Measurements from ENCODE around the gene CDYL. TPM values are rescaled to one million over a fixed set of nuclear protein-coding genes. Genes with fewer than 3 reads are reported as not detected.

The CDYL gene
- total RNA-seq, 1 donor from 2014 or later: 53.5 TPM

- no peaks in the 10 kb centered on the region for H3K36me3 ChIP-seq
- no peak overlapping the region for H3K9ac ChIP-seq
- no peak for DNase-seq (ENCODE audit: low spot score)
- peaks cover 21% of the 10 kb centered on the region for H3K4me1 ChIP-seq
- Mint-ChIP-seq H3K9me3 (peaks cover 62% of the 10 kb centered on the region), H3K36me3 (peaks cover 53% of the 10 kb centered on the region), H3K4me3 (no peak overlapping the region), H3K27ac (no peak overlapping the region), H3K4me1 (peaks cover 9% of the 10 kb centered on the region), H3K27me3 (ENCODE audit: insufficient read depth, low read depth) (no peaks in the 10 kb centered on the region)
- no peak overlapping the region for H3K4me3 ChIP-seq
- peaks cover 19% of the 10 kb centered on the region for H3F3A ChIP-seq (ENCODE audit: low read depth)
- peaks cover 88% of the 10 kb centered on the region for H4K20me1 ChIP-seq (ENCODE audit: low read depth)
- no peaks in the 10 kb centered on the region for H3K9me3 ChIP-seq (ENCODE audit: low read depth)
- no peak for TF ChIP-seq EZH2 (IDR thresholded peaks at IDR 0.05)
- no peak for TF ChIP-seq EZH2phosphoT487 (IDR thresholded peaks at IDR 0.05)
- TF ChIP-seq, protein P1, sequence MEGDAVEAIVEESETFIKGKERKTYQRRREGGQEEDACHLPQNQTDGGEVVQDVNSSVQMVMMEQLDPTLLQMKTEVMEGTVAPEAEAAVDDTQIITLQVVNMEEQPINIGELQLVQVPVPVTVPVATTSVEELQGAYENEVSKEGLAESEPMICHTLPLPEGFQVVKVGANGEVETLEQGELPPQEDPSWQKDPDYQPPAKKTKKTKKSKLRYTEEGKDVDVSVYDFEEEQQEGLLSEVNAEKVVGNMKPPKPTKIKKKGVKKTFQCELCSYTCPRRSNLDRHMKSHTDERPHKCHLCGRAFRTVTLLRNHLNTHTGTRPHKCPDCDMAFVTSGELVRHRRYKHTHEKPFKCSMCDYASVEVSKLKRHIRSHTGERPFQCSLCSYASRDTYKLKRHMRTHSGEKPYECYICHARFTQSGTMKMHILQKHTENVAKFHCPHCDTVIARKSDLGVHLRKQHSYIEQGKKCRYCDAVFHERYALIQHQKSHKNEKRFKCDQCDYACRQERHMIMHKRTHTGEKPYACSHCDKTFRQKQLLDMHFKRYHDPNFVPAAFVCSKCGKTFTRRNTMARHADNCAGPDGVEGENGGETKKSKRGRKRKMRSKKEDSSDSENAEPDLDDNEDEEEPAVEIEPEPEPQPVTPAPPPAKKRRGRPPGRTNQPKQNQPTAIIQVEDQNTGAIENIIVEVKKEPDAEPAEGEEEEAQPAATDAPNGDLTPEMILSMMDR (IDR thresholded peaks at IDR 0.05): no peak
- peaks cover 98% of the 10 kb centered on the region for H3K79me2 ChIP-seq (ENCODE audit: low read depth)
- H2AFZ ChIP-seq (replicated peaks): no peak overlapping the region
- H3K27ac ChIP-seq: no peak overlapping the region
- H3K4me2 ChIP-seq: no peak overlapping the region
- no peaks in the 10 kb centered on the region for H3K27me3 ChIP-seq
Observed at GRCh38 chr6:4808396-4808795, 32.2 kb downstream of the CDYL start.

DNA sequence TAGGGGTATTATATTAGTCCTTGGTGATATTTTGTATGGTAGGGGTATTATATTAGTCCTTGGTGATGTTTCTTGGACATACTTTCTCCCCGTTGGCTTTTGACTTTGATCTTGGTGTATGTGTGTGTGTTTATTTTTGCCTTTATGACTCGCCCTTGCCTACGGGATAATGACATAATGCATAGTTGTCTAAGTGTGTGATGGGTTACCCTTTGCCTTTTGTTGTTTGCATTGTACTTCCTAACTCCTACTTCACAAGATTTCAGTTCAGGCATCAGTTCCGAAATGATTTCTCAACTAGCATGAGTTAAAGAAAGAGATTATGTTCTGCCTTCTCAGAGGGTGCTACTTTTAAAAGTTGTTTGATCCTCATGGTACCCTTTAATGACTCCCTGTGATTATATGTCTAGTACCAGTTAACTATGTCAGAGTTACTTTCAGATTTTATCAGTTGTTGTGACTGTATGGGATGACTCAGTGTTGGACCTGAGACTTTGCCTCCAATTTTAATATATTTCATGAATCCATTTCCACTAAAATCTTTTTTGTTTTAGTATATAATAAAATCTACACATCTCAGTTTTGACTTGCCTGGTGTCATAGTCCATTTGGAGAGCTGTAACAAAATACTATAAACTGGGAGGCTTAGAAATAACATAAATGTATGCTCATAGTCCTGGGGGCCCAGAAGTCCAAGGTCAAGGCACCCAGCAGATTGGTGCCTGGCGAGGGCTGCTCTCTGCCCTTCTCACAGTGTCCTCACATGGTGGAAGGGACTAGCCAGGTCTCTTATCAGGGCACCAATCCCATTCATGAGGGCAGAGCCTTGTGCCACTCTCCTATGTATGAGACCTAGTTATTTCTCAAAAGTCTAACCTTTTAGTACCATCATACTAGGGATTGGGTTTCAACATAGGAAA, 34.1 kb downstream of the CDYL start:
- TF ChIP-seq, protein P1 (IDR thresholded peaks at IDR 0.05): no peak
- TF ChIP-seq EZH2 (IDR thresholded peaks at IDR 0.05): no peak
- no peak for TF ChIP-seq EZH2phosphoT487 (IDR thresholded peaks at IDR 0.05)
- H3K4me3 ChIP-seq: no peak overlapping the region
- no peak overlapping the region for H3K9ac ChIP-seq
- peaks cover 87% of the 10 kb centered on the region for H4K20me1 ChIP-seq (ENCODE audit: low read depth)
- Mint-ChIP-seq H3K4me3 (no peak overlapping the region), H3K27me3 (ENCODE audit: insufficient read depth, low read depth) (no peaks in the 10 kb centered on the region), H3K4me1 (peaks cover 6% of the 10 kb centered on the region), H3K27ac (no peak overlapping the region), H3K9me3 (peaks cover 50% of the 10 kb centered on the region), H3K36me3 (peaks cover 47% of the 10 kb centered on the region)
- no peaks in the 10 kb centered on the region for H3K9me3 ChIP-seq (ENCODE audit: low read depth)
- peaks cover 98% of the 10 kb centered on the region for H3K79me2 ChIP-seq (ENCODE audit: low read depth)
- no peaks in the 10 kb centered on the region for H3K27me3 ChIP-seq
- peaks cover 15% of the 10 kb centered on the region for H3K4me1 ChIP-seq
- no peak overlapping the region for H2AFZ ChIP-seq (replicated peaks)
- no peak overlapping the region for H3K27ac ChIP-seq
- peaks cover 10% of the 10 kb centered on the region for H3F3A ChIP-seq (ENCODE audit: low read depth)
- no peaks in the 10 kb centered on the region for H3K36me3 ChIP-seq
- H3K4me2 ChIP-seq: no peak overlapping the region
- no peak for DNase-seq (ENCODE audit: low spot score)

DNA sequence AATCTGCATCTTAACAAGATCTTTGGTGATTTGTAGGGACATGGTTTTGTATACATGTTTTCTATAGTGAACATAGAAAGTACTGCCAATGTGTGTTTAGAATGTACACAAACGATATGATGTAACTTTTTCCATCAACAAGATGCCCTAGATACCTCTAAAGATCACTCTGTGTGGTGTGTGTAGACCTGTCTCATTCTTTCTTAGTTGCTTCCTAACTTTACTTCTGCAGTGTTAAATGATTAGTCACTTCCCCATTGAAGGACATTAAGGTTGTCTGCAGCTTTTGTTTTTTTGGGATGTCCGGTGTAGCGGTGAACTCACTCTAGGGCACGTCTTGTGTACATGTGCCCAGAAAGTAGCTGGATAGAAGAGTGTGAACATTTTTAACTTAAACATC, 35.9 kb downstream of the CDYL start:
- H3F3A ChIP-seq (ENCODE audit: low read depth): no peaks in the 10 kb centered on the region
- no peaks in the 10 kb centered on the region for H3K36me3 ChIP-seq
- no peaks in the 10 kb centered on the region for H3K4me1 ChIP-seq
- Mint-ChIP-seq H3K36me3 (peaks cover 34% of the 10 kb centered on the region), H3K27me3 (ENCODE audit: insufficient read depth, low read depth) (no peaks in the 10 kb centered on the region), H3K27ac (no peak overlapping the region), H3K4me3 (no peak overlapping the region), H3K4me1 (no peaks in the 10 kb centered on the region), H3K9me3 (peaks cover 44% of the 10 kb centered on the region)
- H3K9me3 ChIP-seq (ENCODE audit: low read depth): no peaks in the 10 kb centered on the region
- H3K4me3 ChIP-seq: no peak overlapping the region
- no peak for DNase-seq (ENCODE audit: low spot score)
- H3K27ac ChIP-seq: no peak overlapping the region
- no peak for TF ChIP-seq EZH2 (IDR thresholded peaks at IDR 0.05)
- TF ChIP-seq, protein P1 (IDR thresholded peaks at IDR 0.05): no peak
- no peak for TF ChIP-seq EZH2phosphoT487 (IDR thresholded peaks at IDR 0.05)
- peaks cover 85% of the 10 kb centered on the region for H4K20me1 ChIP-seq (ENCODE audit: low read depth)
- H3K9ac ChIP-seq: no peak overlapping the region
- H2AFZ ChIP-seq (replicated peaks): no peak overlapping the region
- H3K79me2 ChIP-seq (ENCODE audit: low read depth): peaks cover 100% of the 10 kb centered on the region
- H3K27me3 ChIP-seq: no peaks in the 10 kb centered on the region
- H3K4me2 ChIP-seq: no peak overlapping the region

All from neural progenitor cell (in vitro differentiated cells).